PFSK-1 (cell line): ENCODE measurements around the gene GMIP.

Source experiments
- FOXP2 ChIP-seq: optimal IDR thresholded peaks from 2 replicates; pipeline ENCODE3; 2011; ENCODE audit warnings: borderline replicate concordance, control low read depth, inconsistent platforms; ENCODE audit not compliant: insufficient read depth; ENCODE audit errors: extremely low read length, extremely low read depth
- POLR2AphosphoS5 ChIP-seq: IDR thresholded peaks from 2 replicates; pipeline ENCODE4 v1.6.1; 2012; ENCODE audit warnings: low read depth, mild to moderate bottlenecking, control low read depth, low read length, moderate library complexity
- REST ChIP-seq, 2 experiments: IDR thresholded peaks; 2 replicates each; pipeline versions ENCODE4 v1.6.1 to v1.8.0; 2011 to 2012; ENCODE audit warnings: low read depth in 2 of 2, low read length in 2 of 2, control low read depth in 1 of 2, inconsistent platforms in 1 of 2, mild to moderate bottlenecking in 1 of 2, moderate library complexity in 1 of 2; ENCODE audit not compliant: insufficient read depth in 1 of 2
- SIN3A ChIP-seq: IDR thresholded peaks from 2 replicates; pipeline ENCODE4 v1.6.1; 2012; ENCODE audit warnings: mild to moderate bottlenecking, low read length, moderate library complexity, borderline replicate concordance; ENCODE audit not compliant: insufficient read depth
- TAF1 ChIP-seq: IDR thresholded peaks from 2 replicates; pipeline ENCODE4 v1.6.1; 2012; ENCODE audit warnings: low read length, control low read depth, borderline replicate concordance; ENCODE audit not compliant: insufficient read depth

Gene GMIP

GRCh38 chr19:19630062-19630414 is 13.4 kb downstream of the GMIP start:
- TF ChIP-seq POLR2AphosphoS5 (no peak), REST (IDR thresholded peaks at IDR 0.05; ENCODE audit: insufficient read depth in 1 of 2, low read depth in 2 of 2, low read length in 2 of 2) (no peak), SIN3A (no peak), TAF1 (no peak), FOXP2 (no peak)

GRCh38 chr19:19628501-19629134 is 14.8 kb downstream of the GMIP start:
- TF ChIP-seq TAF1 (no peak), FOXP2 (no peak), SIN3A (no peak), REST (IDR thresholded peaks at IDR 0.05; ENCODE audit: insufficient read depth in 1 of 2, low read depth in 2 of 2, low read length in 2 of 2) (no peak), POLR2AphosphoS5 (no peak)

GRCh38 chr19:19627621-19628500 is 15.6 kb downstream of the GMIP start, which contains the start of gene LPAR2:
Gene LPAR2 (minus strand): TSS chr19:19628220. CDS start chr19:19627275, 945 bp downstream.
- TF ChIP-seq FOXP2 (no peak), POLR2AphosphoS5 (no peak), TAF1 (no peak), REST (IDR thresholded peaks at IDR 0.05; ENCODE audit: insufficient read depth in 1 of 2, low read depth in 2 of 2, low read length in 2 of 2) (no peak), SIN3A (no peak)

GRCh38 chr19:19626516-19627472 is 16.7 kb downstream of the GMIP start:
- TF ChIP-seq TAF1, result no peak
- TF ChIP-seq REST (IDR thresholded peaks at IDR 0.05; ENCODE audit: insufficient read depth in 1 of 2, low read depth in 2 of 2, low read length in 2 of 2), result no peak
- TF ChIP-seq POLR2AphosphoS5, result no peak
- TF ChIP-seq SIN3A, result no peak
- TF ChIP-seq FOXP2, result no peak
